Ascending aorta (tissue), 2 donors: ENCODE data around the gene IL20RA. TPM values are rescaled to one million over a fixed set of nuclear protein-coding genes. Genes with fewer than 3 reads are reported as not detected.
"Not testable (repeated sequence)": the region's sequence is repeated elsewhere in the genome, so short reads cannot be mapped to it uniquely, and the experiment has no call there.

Experiments used
- DNase-seq, 2 donors: peaks; one replicate each; pipeline ENCODE4 v3.0.0-alpha.2; 2019; ENCODE audit warnings: low spot score in 2 of 2
- H3K27ac ChIP-seq, 2 donors: fragments of 200-600 bp; sonication (generic); one replicate each; pipeline ENCODE4 v1.5.1; 2016 to 2017; ENCODE audit warnings: mild to moderate bottlenecking in 1 of 2
- H3K27me3 ChIP-seq: fragments of 200-600 bp; sonication (generic); one replicate; pipeline ENCODE4 v1.5.1; 2017
- H3K36me3 ChIP-seq, 2 donors: fragments of 200-600 bp; sonication (generic); one replicate each; pipeline ENCODE4 v1.5.1; 2016
- H3K4me1 ChIP-seq, 2 donors: fragments of 200-600 bp; sonication (generic); one replicate each; pipeline ENCODE4 v1.5.1; 2016 to 2017; ENCODE audit warnings: mild to moderate bottlenecking in 1 of 2
- H3K4me3 ChIP-seq, 2 donors: fragments of 200-600 bp; sonication (generic); one replicate each; pipeline ENCODE4 v1.5.1; 2016 to 2017; ENCODE audit warnings: mild to moderate bottlenecking in 1 of 2
- H3K9me3 ChIP-seq, 2 donors: fragments of 200-600 bp; sonication (generic); one replicate each; pipeline ENCODE4 v1.5.1; 2016
- CTCF ChIP-seq, 3 experiments: fragments of 200-600 bp in 2 of 3; fragments of 450-650 bp in 1 of 3; sonication (generic) in 2 of 3; IDR thresholded peaks; one replicate each; pipeline ENCODE4 v1.5.1; 2016 to 2019; ENCODE audit warnings: antibody characterized with exemption in 3 of 3, mild to moderate bottlenecking in 1 of 3, moderate library complexity in 1 of 3
- intact Hi-C: fragments of 100-400 bp; cut with DNase I; formaldehyde crosslinking; loops from one replicate; pipeline ENCODE4 v1.15.1; 2023
- total RNA-seq: library from RNA; depleted of rRNA; stranded (reverse); fragments of >200 nt; gene quantifications from one replicate; pipeline ENCODE4 v1.1.0, GENCODE V29; 2016

The IL20RA gene
- total RNA-seq, 1 donor from 2014 or later: not detected

GRCh38 chr6:136975089-136975715, 69.6 kb downstream of the IL20RA start:
- H3K27ac ChIP-seq: no peak overlapping the region
- H3K9me3 ChIP-seq: no peaks in the 10 kb centered on the region
- no peak overlapping the region for H3K4me3 ChIP-seq
- TF ChIP-seq CTCF (IDR thresholded peaks at IDR 0.05): no peak
- no peaks in the 10 kb centered on the region for H3K36me3 ChIP-seq
- intact Hi-C loops: no loop called here
- DNase-seq: no peak
- no peaks in the 10 kb centered on the region for H3K4me1 ChIP-seq
- no peaks in the 10 kb centered on the region for H3K27me3 ChIP-seq

DNA sequence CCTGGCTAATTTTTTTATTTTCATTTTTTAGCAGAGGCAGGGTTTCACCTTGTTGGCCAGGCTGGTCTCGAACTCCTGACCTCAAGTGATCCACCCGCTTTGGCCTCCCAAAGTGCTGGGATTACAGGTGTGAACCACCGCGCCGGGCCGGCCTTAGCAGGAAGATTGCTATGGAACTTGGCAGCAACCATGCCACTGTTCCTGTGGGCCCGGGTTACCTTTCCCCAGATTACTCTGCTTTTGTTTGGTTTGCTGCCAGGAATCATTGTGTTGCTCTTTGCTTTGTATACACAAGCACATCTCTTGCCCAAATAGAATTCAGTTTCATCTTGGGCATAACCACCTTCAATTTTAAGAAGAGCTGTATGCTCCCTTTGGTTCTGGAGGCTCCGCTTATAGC, 71.0 kb downstream of the IL20RA start:
- DNase-seq, intact Hi-C loops, H3K27me3 ChIP-seq, H3K9me3 ChIP-seq, H3K27ac ChIP-seq, H3K4me1 ChIP-seq, H3K4me3 ChIP-seq, H3K36me3 ChIP-seq: not testable (repeated sequence)

- TF ChIP-seq CTCF (IDR thresholded peaks at IDR 0.05): no peak
Observed at GRCh38 chr6:136971609-136972008, 73.2 kb downstream of the IL20RA start.

DNA sequence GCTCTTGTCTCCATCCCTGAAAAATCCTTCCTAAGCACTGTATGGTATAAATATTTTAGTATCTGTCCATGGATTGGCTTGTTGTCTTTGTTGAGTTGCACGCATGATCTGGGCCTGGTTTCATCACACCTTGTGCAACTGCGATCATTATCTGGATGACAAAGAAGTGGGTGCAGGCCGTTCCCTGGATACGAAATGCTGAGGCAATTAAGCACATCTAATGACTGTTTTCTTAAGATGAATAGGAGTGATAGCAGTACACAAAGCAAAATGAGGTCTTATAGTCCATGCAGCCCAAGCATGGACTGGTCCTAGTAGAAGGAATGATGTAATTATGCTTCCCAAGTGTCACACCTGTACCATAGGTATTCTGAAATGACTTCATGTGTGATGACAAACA, 74.8 kb downstream of the IL20RA start:
- Histone ChIP-seq H3K4me1 (no peaks in the 10 kb centered on the region), H3K9me3 (no peaks in the 10 kb centered on the region), H3K27me3 (no peaks in the 10 kb centered on the region), H3K27ac (no peak overlapping the region), H3K36me3 (no peaks in the 10 kb centered on the region), H3K4me3 (no peak overlapping the region)
- intact Hi-C loops: no loop called here
- no peak for TF ChIP-seq CTCF (IDR thresholded peaks at IDR 0.05)
- no peak for DNase-seq

More at GRCh38 chr6:136971609-136972008, 73.2 kb downstream of the IL20RA start:
- no peaks in the 10 kb centered on the region for H3K9me3 ChIP-seq
- DNase-seq: no peak
- H3K36me3 ChIP-seq: no peaks in the 10 kb centered on the region
- intact Hi-C loops: no loop called here
- H3K4me1 ChIP-seq: no peaks in the 10 kb centered on the region
- H3K27me3 ChIP-seq: no peaks in the 10 kb centered on the region
- H3K27ac ChIP-seq: no peak overlapping the region
- H3K4me3 ChIP-seq: no peak overlapping the region

DNA sequence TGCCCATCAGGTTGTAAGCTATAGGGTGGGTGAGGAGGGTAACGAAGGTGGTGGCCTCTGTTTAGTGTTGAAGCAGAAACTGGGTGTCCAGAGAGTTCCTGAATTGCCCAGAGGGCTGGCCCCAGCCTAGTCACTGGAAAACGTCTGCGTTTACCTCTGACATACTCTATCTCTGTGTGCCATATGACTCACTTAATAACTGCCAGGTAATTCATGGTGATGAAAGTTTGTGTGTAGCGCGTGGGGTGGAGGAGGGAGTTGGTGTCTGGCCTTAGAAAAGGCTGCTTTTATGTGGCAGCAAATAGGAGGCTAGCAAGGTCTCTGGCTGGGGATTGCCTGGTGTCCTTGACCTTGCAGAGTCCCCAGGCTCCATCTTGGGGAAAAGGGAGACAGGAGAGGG, 75.3 kb downstream of the IL20RA start:
- DNase-seq: no peak
- Histone ChIP-seq H3K27me3 (no peaks in the 10 kb centered on the region), H3K4me1 (no peaks in the 10 kb centered on the region), H3K4me3 (no peak overlapping the region), H3K36me3 (no peaks in the 10 kb centered on the region), H3K9me3 (no peaks in the 10 kb centered on the region), H3K27ac (no peak overlapping the region)
- intact Hi-C loops: no loop called here
- TF ChIP-seq CTCF (IDR thresholded peaks at IDR 0.05): no peak

GRCh38 chr6:136968837-136969236, 75.9 kb downstream of the IL20RA start:
- no peak overlapping the region for H3K27ac ChIP-seq
- no peak for DNase-seq
- H3K36me3 ChIP-seq: no peaks in the 10 kb centered on the region
- no peaks in the 10 kb centered on the region for H3K4me1 ChIP-seq
- no peaks in the 10 kb centered on the region for H3K9me3 ChIP-seq
- intact Hi-C loops: no loop called here
- H3K4me3 ChIP-seq: no peak overlapping the region
- TF ChIP-seq CTCF (IDR thresholded peaks at IDR 0.05): no peak
- H3K27me3 ChIP-seq: no peaks in the 10 kb centered on the region
